NCI-H1417 (cell line): ENCODE results near the gene PLEKHA3.
A peak's percentile ranks its signal among the peaks of the same experiment; 100 is the strongest.

ENCODE experiments used
- DNase-seq, 3 experiments: peaks; one replicate each; lab custom pipeline; 2025; lab: John Stamatoyannopoulos, UW

PLEKHA3 gene

GRCh38 chr2:178478439-178479274 is 1.6 kb upstream of the PLEKHA3 start, which contains the start of gene FKBP7:
Gene FKBP7, minus strand, starts transcription at chr2:178478600. Its CDS starts 101 bp downstream, at chr2:178478499.
- DNase-seq = peak; percentile 77 to 91 (median 88)

GRCh38 chr2:178479275-178479616 is 1.0 kb upstream of the PLEKHA3 start:
- no peak for DNase-seq

- DNase-seq = peak in 1 of 3 experiments; percentile 36
These were observed 465 bp upstream of the PLEKHA3 start for GRCh38 chr2:178479758-178480226.

GRCh38 chr2:178482437-178482836 is 2.2 kb downstream of the PLEKHA3 start:
- peak in 1 of 3 experiments; percentile 12 for DNase-seq

- DNase-seq = peak; percentile 26 to 91 (median 50)
These were observed 4.2 kb downstream of the PLEKHA3 start for GRCh38 chr2:178484245-178485041.

- no peak for DNase-seq
These were observed 5.1 kb downstream of the PLEKHA3 start for GRCh38 chr2:178485356-178485755.

GRCh38 chr2:178491612-178492011 is 11.4 kb downstream of the PLEKHA3 start:
- no peak for DNase-seq

GRCh38 chr2:178496049-178496448 is 15.8 kb downstream of the PLEKHA3 start:
- DNase-seq = no peak

- no peak for DNase-seq
These were observed 17.9 kb downstream of the PLEKHA3 start for GRCh38 chr2:178498137-178498536.

- DNase-seq = no peak
These were observed 19.4 kb downstream of the PLEKHA3 start for GRCh38 chr2:178499640-178500039.

GRCh38 chr2:178502751-178503150 is 22.5 kb downstream of the PLEKHA3 start:
- DNase-seq = no peak

GRCh38 chr2:178506101-178506500 is 25.8 kb downstream of the PLEKHA3 start:
- no peak for DNase-seq

- DNase-seq = no peak
These were observed 26.3 kb downstream of the PLEKHA3 start for GRCh38 chr2:178506524-178506923.

- no peak for DNase-seq
These were observed 26.7 kb downstream of the PLEKHA3 start for GRCh38 chr2:178506949-178507348.

- DNase-seq = no peak
These were observed 28.4 kb downstream of the PLEKHA3 start for GRCh38 chr2:178508646-178509045.

- DNase-seq = no peak
These were observed 30.1 kb downstream of the PLEKHA3 start for GRCh38 chr2:178510384-178510783.

- DNase-seq = no peak
These were observed 32.2 kb downstream of the PLEKHA3 start for GRCh38 chr2:178512484-178512883.

- DNase-seq = no peak
These were observed 33.6 kb downstream of the PLEKHA3 start for GRCh38 chr2:178513876-178514275.

- no peak for DNase-seq
These were observed 34.4 kb downstream of the PLEKHA3 start for GRCh38 chr2:178514664-178515063.

- no peak for DNase-seq
These were observed 37.2 kb downstream of the PLEKHA3 start for GRCh38 chr2:178517496-178517895.

- DNase-seq = no peak
These were observed 41.3 kb downstream of the PLEKHA3 start for GRCh38 chr2:178521304-178522150.
